ENCODE measurements around the gene SDHC. TPM values are rescaled to one million over a fixed set of nuclear protein-coding genes. Genes with fewer than 3 reads are reported as not detected.

Gene SDHC
- total and polyA plus RNA-seq, 2 experiments from 2014 or later = 84.4 to 107 TPM

DNA sequence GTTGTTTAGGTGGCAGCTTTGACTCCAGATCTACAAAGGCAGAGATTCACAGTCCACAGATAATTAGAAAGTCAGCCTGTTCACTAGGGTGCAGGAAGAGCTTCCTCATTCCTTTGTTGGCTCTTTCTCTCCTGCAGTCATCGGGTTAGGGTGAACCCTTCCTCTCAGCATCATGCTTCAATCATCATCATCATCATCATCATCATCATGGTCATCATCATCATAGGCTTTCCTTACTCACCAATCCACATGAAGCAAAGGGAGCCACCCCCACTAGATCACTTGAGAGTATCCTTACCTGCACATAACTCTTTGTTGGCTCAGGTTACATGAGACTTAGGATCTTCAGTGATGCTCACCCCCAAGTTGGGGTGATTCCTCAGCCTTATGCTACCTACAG lies 23.4 kb upstream of the SDHC start:
- Histone ChIP-seq H3K9me2 (ENCODE audit: insufficient read depth) (no peaks in the 10 kb centered on the region), H3K27ac (ENCODE audit: low read depth) (no peak overlapping the region), H3K36me3 (ENCODE audit: insufficient read depth) (no peaks in the 10 kb centered on the region), H3K4me3 (no peak overlapping the region), H4K20me1 (replicated peaks; ENCODE audit: insufficient read depth) (no peaks in the 10 kb centered on the region), H3F3A (replicated peaks; ENCODE audit: low read depth) (no peaks in the 10 kb centered on the region), H3K79me2 (replicated peaks; ENCODE audit: insufficient read depth) (no peaks in the 10 kb centered on the region), H3K27me3 (ENCODE audit: insufficient read depth) (no peaks in the 10 kb centered on the region), H2AFZ (no peak overlapping the region), H3K4me2 (no peak overlapping the region), H3K4me1 (ENCODE audit: insufficient read depth) (no peaks in the 10 kb centered on the region)
- DNase-seq (ENCODE audit: low spot score) (no peak), ATAC-seq (no peak)
- H3K36me3 Mint-ChIP-seq (ENCODE audit: low read depth) = no peaks in the 10 kb centered on the region
- no peak overlapping the region for H3K4me3 Mint-ChIP-seq
- no peak overlapping the region for H3K27ac Mint-ChIP-seq
- H3K27me3 Mint-ChIP-seq (ENCODE audit: insufficient read depth, low read depth, poor library complexity) = peaks cover 4% of the 10 kb centered on the region
- peaks cover 8% of the 10 kb centered on the region for H3K4me1 Mint-ChIP-seq
- H3K9me3 Mint-ChIP-seq = no peaks in the 10 kb centered on the region; the same call in 2 of the 3 replicates
- no peak for TF ChIP-seq POLR2AphosphoS5 (IDR thresholded peaks at IDR 0.05; ENCODE audit: low read depth)
- TF ChIP-seq REST (IDR thresholded peaks at IDR 0.05; ENCODE audit: unreplicated experiment) = no peak
- TF ChIP-seq ZNF114 (CRISPR knock-in tag; IDR thresholded peaks at IDR 0.05) = no peak
- no peak for TF ChIP-seq ETS1 (IDR thresholded peaks at IDR 0.05)
- TF ChIP-seq STAT1 (IDR thresholded peaks at IDR 0.05; ENCODE audit: unreplicated experiment) = no peak
- no peak for TF ChIP-seq ZNF331 (CRISPR knock-in tag; IDR thresholded peaks at IDR 0.05; ENCODE audit: low read depth)
- no peak for TF ChIP-seq JUNB (IDR thresholded peaks at IDR 0.05; ENCODE audit: unreplicated experiment)
- TF ChIP-seq, protein P1, sequence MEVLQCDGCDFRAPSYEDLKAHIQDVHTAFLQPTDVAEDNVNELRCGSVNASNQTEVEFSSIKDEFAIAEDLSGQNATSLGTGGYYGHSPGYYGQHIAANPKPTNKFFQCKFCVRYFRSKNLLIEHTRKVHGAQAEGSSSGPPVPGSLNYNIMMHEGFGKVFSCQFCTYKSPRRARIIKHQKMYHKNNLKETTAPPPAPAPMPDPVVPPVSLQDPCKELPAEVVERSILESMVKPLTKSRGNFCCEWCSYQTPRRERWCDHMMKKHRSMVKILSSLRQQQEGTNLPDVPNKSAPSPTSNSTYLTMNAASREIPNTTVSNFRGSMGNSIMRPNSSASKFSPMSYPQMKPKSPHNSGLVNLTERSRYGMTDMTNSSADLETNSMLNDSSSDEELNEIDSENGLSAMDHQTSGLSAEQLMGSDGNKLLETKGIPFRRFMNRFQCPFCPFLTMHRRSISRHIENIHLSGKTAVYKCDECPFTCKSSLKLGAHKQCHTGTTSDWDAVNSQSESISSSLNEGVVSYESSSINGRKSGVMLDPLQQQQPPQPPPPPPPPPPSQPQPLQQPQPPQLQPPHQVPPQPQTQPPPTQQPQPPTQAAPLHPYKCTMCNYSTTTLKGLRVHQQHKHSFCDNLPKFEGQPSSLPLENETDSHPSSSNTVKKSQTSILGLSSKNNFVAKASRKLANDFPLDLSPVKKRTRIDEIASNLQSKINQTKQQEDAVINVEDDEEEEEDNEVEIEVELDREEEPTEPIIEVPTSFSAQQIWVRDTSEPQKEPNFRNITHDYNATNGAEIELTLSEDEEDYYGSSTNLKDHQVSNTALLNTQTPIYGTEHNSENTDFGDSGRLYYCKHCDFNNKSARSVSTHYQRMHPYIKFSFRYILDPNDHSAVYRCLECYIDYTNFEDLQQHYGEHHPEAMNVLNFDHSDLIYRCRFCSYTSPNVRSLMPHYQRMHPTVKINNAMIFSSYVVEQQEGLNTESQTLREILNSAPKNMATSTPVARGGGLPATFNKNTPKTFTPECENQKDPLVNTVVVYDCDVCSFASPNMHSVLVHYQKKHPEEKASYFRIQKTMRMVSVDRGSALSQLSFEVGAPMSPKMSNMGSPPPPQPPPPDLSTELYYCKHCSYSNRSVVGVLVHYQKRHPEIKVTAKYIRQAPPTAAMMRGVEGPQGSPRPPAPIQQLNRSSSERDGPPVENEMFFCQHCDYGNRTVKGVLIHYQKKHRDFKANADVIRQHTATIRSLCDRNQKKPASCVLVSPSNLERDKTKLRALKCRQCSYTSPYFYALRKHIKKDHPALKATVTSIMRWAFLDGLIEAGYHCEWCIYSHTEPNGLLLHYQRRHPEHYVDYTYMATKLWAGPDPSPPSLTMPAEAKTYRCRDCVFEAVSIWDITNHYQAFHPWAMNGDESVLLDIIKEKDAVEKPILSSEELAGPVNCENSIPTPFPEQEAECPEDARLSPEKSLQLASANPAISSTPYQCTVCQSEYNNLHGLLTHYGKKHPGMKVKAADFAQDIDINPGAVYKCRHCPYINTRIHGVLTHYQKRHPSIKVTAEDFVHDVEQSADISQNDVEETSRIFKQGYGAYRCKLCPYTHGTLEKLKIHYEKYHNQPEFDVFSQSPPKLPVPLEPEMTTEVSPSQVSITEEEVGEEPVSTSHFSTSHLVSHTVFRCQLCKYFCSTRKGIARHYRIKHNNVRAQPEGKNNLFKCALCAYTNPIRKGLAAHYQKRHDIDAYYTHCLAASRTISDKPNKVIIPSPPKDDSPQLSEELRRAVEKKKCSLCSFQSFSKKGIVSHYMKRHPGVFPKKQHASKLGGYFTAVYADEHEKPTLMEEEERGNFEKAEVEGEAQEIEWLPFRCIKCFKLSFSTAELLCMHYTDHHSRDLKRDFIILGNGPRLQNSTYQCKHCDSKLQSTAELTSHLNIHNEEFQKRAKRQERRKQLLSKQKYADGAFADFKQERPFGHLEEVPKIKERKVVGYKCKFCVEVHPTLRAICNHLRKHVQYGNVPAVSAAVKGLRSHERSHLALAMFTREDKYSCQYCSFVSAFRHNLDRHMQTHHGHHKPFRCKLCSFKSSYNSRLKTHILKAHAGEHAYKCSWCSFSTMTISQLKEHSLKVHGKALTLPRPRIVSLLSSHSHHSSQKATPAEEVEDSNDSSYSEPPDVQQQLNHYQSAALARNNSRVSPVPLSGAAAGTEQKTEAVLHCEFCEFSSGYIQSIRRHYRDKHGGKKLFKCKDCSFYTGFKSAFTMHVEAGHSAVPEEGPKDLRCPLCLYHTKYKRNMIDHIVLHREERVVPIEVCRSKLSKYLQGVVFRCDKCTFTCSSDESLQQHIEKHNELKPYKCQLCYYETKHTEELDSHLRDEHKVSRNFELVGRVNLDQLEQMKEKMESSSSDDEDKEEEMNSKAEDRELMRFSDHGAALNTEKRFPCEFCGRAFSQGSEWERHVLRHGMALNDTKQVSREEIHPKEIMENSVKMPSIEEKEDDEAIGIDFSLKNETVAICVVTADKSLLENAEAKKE (CRISPR knock-in tag; IDR thresholded peaks at IDR 0.05) = no peak
- no peak for TF ChIP-seq EZH2phosphoT487 (IDR thresholded peaks at IDR 0.05; ENCODE audit: unreplicated experiment)
- no peak for TF ChIP-seq NANOG (IDR thresholded peaks at IDR 0.05; ENCODE audit: borderline replicate concordance)
- TF ChIP-seq CREB1 (CRISPR knock-in tag; IDR thresholded peaks at IDR 0.05; ENCODE audit: low read depth) = no peak
- TF ChIP-seq, protein P2, sequence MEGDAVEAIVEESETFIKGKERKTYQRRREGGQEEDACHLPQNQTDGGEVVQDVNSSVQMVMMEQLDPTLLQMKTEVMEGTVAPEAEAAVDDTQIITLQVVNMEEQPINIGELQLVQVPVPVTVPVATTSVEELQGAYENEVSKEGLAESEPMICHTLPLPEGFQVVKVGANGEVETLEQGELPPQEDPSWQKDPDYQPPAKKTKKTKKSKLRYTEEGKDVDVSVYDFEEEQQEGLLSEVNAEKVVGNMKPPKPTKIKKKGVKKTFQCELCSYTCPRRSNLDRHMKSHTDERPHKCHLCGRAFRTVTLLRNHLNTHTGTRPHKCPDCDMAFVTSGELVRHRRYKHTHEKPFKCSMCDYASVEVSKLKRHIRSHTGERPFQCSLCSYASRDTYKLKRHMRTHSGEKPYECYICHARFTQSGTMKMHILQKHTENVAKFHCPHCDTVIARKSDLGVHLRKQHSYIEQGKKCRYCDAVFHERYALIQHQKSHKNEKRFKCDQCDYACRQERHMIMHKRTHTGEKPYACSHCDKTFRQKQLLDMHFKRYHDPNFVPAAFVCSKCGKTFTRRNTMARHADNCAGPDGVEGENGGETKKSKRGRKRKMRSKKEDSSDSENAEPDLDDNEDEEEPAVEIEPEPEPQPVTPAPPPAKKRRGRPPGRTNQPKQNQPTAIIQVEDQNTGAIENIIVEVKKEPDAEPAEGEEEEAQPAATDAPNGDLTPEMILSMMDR (conservative IDR thresholded peaks at IDR 0.05; ENCODE audit: low read depth in 2 of 2) = no peak
- no peak for TF ChIP-seq EZH2 (IDR thresholded peaks at IDR 0.05; ENCODE audit: low read depth, unreplicated experiment)

All from GM23338 (cell line).